B cell (primary cell): Measurements from ENCODE around the gene ROM1. TPM values are rescaled to one million over a fixed set of nuclear protein-coding genes. Genes with fewer than 3 reads are reported as not detected.

Experiments
- ATAC-seq: fragments of 200-7000 bp; cut with Tn5 transposase; one replicate; pipeline ENCODE4 v1.10.0; 2021; ENCODE audit warnings: low read depth, mild to moderate bottlenecking, moderate number of reproducible peaks, moderate library complexity
- CTCF ChIA-PET: fragments of 350-600 bp; sonication (Branson Sonifier 250); formaldehyde crosslinking; loops from one replicate; lab custom pipeline; 2021; ENCODE audit warnings: antibody characterized with exemption, inconsistent platforms; lab: Charles Lee
- POLR2A ChIA-PET: fragments of 350-600 bp; sonication (Branson Sonifier 250); formaldehyde crosslinking; loops from one replicate; lab custom pipeline; 2021; ENCODE audit warnings: antibody characterized with exemption; lab: Charles Lee
- DNase-seq: peaks from one replicate; pipeline ENCODE4 v3.0.0; 2013
- H2AFZ ChIP-seq: 2 replicates; pipeline ENCODE4 v1.6.1; 2012; ENCODE audit warnings: mild to moderate bottlenecking, low read depth, low read length; ENCODE audit not compliant: insufficient read depth, poor library complexity, severe bottlenecking
- H3K27ac ChIP-seq, 2 donors: 1 replicate in 1 of 2; 2 replicates in 1 of 2; pipeline ENCODE4 v1.5.1; 2012 to 2013; ENCODE audit warnings: low read length in 2 of 2, mild to moderate bottlenecking in 2 of 2, moderate library complexity in 1 of 2
- H3K27me3 ChIP-seq, 4 experiments: fragments of 200-600 bp in 1 of 4; sonication (generic) in 1 of 4; replicated peaks in 1 of 4; 1 replicate in 2 of 4; 2 replicates in 2 of 4; pipeline versions ENCODE4 v1.6.1 to v1.7.0; 2013 to 2016; ENCODE audit warnings: low read length in 3 of 4, mild to moderate bottlenecking in 2 of 4, mixed read lengths in 1 of 4, moderate library complexity in 1 of 4; ENCODE audit not compliant: insufficient read depth in 4 of 4, control insufficient read depth in 3 of 4; ENCODE audit errors: control extremely low read depth in 1 of 4
- H3K36me3 ChIP-seq, 2 experiments: replicated peaks in 1 of 2; 1 replicate in 1 of 2; 2 replicates in 1 of 2; pipeline versions ENCODE4 v1.6.1 to v1.7.1; 2013; ENCODE audit warnings: low read length in 1 of 2; ENCODE audit not compliant: insufficient read depth in 2 of 2, control insufficient read depth in 1 of 2; ENCODE audit errors: control extremely low read depth in 1 of 2, extremely low read depth in 1 of 2
- H3K4me1 ChIP-seq, 2 donors: fragments of 200-600 bp in 1 of 2; sonication (generic) in 1 of 2; 1 replicate in 1 of 2; 2 replicates in 1 of 2; pipeline versions ENCODE4 v1.5.1 to v1.6.1; 2013 to 2017; ENCODE audit warnings: low read length in 2 of 2; ENCODE audit not compliant: control insufficient read depth in 2 of 2, insufficient read depth in 2 of 2
- H3K4me2 ChIP-seq: replicated peaks from 2 replicates; pipeline ENCODE3; 2012; ENCODE audit warnings: mild to moderate bottlenecking, low read depth, low read length; ENCODE audit not compliant: poor library complexity, severe bottlenecking
- H3K4me3 ChIP-seq, 5 experiments: fragments of 200-600 bp in 1 of 5; sonication (generic) in 1 of 5; 1 replicate in 3 of 5; 2 replicates in 2 of 5; pipeline versions ENCODE4 v1.5.1 to v1.7.0; 2011 to 2016; ENCODE audit warnings: low read length in 4 of 5, mild to moderate bottlenecking in 4 of 5, low read depth in 2 of 5, control low read depth in 1 of 5, moderate library complexity in 1 of 5; ENCODE audit not compliant: insufficient read depth in 1 of 5; ENCODE audit errors: control extremely low read depth in 1 of 5, extremely low read depth in 1 of 5
- H3K79me2 ChIP-seq: fragments of 200-600 bp; sonication (generic); one replicate; pipeline ENCODE4 v1.6.0; 2016; ENCODE audit warnings: low read length; ENCODE audit not compliant: control insufficient read depth, insufficient read depth
- H3K9ac ChIP-seq: fragments of 200-600 bp; sonication (generic); 2 replicates; pipeline ENCODE4 v1.6.1; 2017; ENCODE audit warnings: mild to moderate bottlenecking, low read length, moderate library complexity
- H3K9me3 ChIP-seq, 3 donors: one replicate each; pipeline versions ENCODE4 v1.6.1 to v1.7.1; 2013; ENCODE audit warnings: low read length in 2 of 3; ENCODE audit not compliant: control insufficient read depth in 2 of 3, insufficient read depth in 1 of 3; ENCODE audit errors: control extremely low read depth in 1 of 3
- H4K20me1 ChIP-seq: 2 replicates; pipeline ENCODE4 v1.6.0; 2012; ENCODE audit warnings: mild to moderate bottlenecking, low read length; ENCODE audit not compliant: insufficient read depth, control insufficient read depth, poor library complexity, severe bottlenecking
- H3K27ac Mint-ChIP-seq: one replicate; pipeline ENCODE4 v1.8.0; 2021; ENCODE audit warnings: mixed read lengths
- H3K27me3 Mint-ChIP-seq: one replicate; pipeline ENCODE4 v1.8.0; 2021; ENCODE audit warnings: mixed read lengths
- H3K4me1 Mint-ChIP-seq: one replicate; pipeline ENCODE4 v1.8.0; 2021; ENCODE audit warnings: mixed read lengths
- H3K4me3 Mint-ChIP-seq: one replicate; pipeline ENCODE4 v1.8.0; 2021; ENCODE audit warnings: mixed read lengths
- H3K9me3 Mint-ChIP-seq: one replicate; pipeline ENCODE4 v1.8.0; 2022; ENCODE audit warnings: mixed read lengths; ENCODE audit not compliant: insufficient read depth
- CTCF ChIP-seq: fragments of 200-600 bp; IDR thresholded peaks from one replicate; pipeline ENCODE4 v1.8.0; 2022; ENCODE audit warnings: antibody characterized with exemption, mild to moderate bottlenecking
- EZH2 ChIP-seq: IDR thresholded peaks from 2 replicates; pipeline ENCODE4 v1.6.1; 2012; ENCODE audit warnings: borderline replicate concordance, low read depth, mild to moderate bottlenecking, moderate library complexity, low read length; ENCODE audit not compliant: insufficient read depth, poor library complexity, severe bottlenecking
- WGBS: methylation state at CpG from one replicate; pipeline ENCODE4 v1.1.5; 2013; ENCODE audit warnings: missing lambda C conversion rate; ENCODE audit not compliant: insufficient coverage; 5-methylcytosine and 5-hydroxymethylcytosine counted together
- intact Hi-C: fragments of 100-400 bp; cut with micrococcal nuclease; formaldehyde crosslinking; loops from one replicate; pipeline ENCODE4 v1.10.0; 2022
- polyA plus RNA-seq: library from polyadenylated mRNA; depleted of rRNA; stranded (reverse); fragments of >200 nt; gene quantifications from 2 replicates; pipeline ENCODE4 v1.2.3, GENCODE V29; 2012
- total RNA-seq, 2 donors: library from RNA; stranded (reverse); fragments of 120-200 nt in 1 of 2; gene quantifications; 1 replicate in 1 of 2; 2 replicates in 1 of 2; pipeline versions ENCODE4 v1.2.3 to v1.2.4, GENCODE V29; 2013 to 2022

ROM1 gene
- total and polyA plus RNA-seq, 2 donors (not counting 1 experiment from before 2014, with no cell fraction given): 1.3 to 2.0 TPM

GRCh38 chr11:62605902-62606301 lies 7.2 kb upstream of the ROM1 start:
- peaks cover 0 to 46% of the 10 kb centered on the region in 2 experiments for H3K36me3 ChIP-seq
- ChIA-PET POLR2A (interaction anchor here (0.7 kb wide), 1 partner anchor 104 kb away, joined by 11 read pairs; no protein-coding TSS in a partner anchor), CTCF (interaction anchor here (0.5 kb wide), 1 partner anchor 157 kb away, joined by 3 read pairs; no protein-coding TSS in a partner anchor)
- H3K4me1 ChIP-seq: peaks cover 1 to 26% of the 10 kb centered on the region in 2 donors
- no peak for DNase-seq
- no peak for ATAC-seq
- H4K20me1 ChIP-seq: no peaks in the 10 kb centered on the region
- no peaks in the 10 kb centered on the region for H3K9me3 Mint-ChIP-seq
- H3K27me3 Mint-ChIP-seq: no peaks in the 10 kb centered on the region
- H2AFZ ChIP-seq: no peak overlapping the region
- H3K27ac ChIP-seq: no peak overlapping the region
- no peaks in the 10 kb centered on the region for H3K9me3 ChIP-seq
- no peak overlapping the region for H3K9ac ChIP-seq
- 98% methylated on average over 13 of the region's 15 CpGs for WGBS
- no peak overlapping the region for H3K27ac Mint-ChIP-seq
- no peak for TF ChIP-seq CTCF
- H3K4me2 ChIP-seq: no peak overlapping the region
- no peaks in the 10 kb centered on the region for H3K27me3 ChIP-seq
- peaks cover 63% of the 10 kb centered on the region for H3K79me2 ChIP-seq
- no peak overlapping the region for H3K4me3 ChIP-seq
- H3K4me3 Mint-ChIP-seq: no peak overlapping the region
- peaks cover 33% of the 10 kb centered on the region for H3K4me1 Mint-ChIP-seq
- intact Hi-C loops: no loop called here

- Histone ChIP-seq H3K9me3 (no peaks in the 10 kb centered on the region), H3K79me2 (peaks cover 66% of the 10 kb centered on the region), H3K4me1 (peaks cover 10 to 28% of the 10 kb centered on the region in 2 donors), H3K27me3 (no peaks in the 10 kb centered on the region), H3K4me3 (no peak overlapping the region), H3K27ac (no peak overlapping the region), H3K4me2 (no peak overlapping the region), H4K20me1 (no peaks in the 10 kb centered on the region), H3K9ac (no peak overlapping the region), H3K36me3 (peaks cover 0 to 46% of the 10 kb centered on the region in 2 experiments), H2AFZ (no peak overlapping the region)
- TF ChIP-seq EZH2: no peak
- no peak for TF ChIP-seq CTCF
- H3K27me3 Mint-ChIP-seq: no peaks in the 10 kb centered on the region
- no peak overlapping the region for H3K4me3 Mint-ChIP-seq
- H3K9me3 Mint-ChIP-seq: no peaks in the 10 kb centered on the region
- peak overlapping the region; percentile 59 for H3K27ac Mint-ChIP-seq
- H3K4me1 Mint-ChIP-seq: peaks cover 35% of the 10 kb centered on the region
- intact Hi-C loops: no loop called here
- WGBS: 68% methylated on average over 4 of the region's 4 CpGs
- DNase-seq: no peak
- no peak for ATAC-seq
- CTCF ChIA-PET: interaction anchor here (0.6 to 1.7 kb wide), 3 partner anchors 16 to 65 kb away, joined by 3 to 8 read pairs (median 5); partner anchors contain the start of gene TUT1
- POLR2A ChIA-PET: interaction anchor here (0.7 to 1.8 kb wide), 5 partner anchors 9 to 1698 kb away, joined by 3 to 5 read pairs (median 3); partner anchors contain the start of genes C11orf98, CSKMT, EEF1G and ESRRA
Measured at GRCh38 chr11:62607714-62608113, 5.3 kb upstream of the ROM1 start.
